Esophagus squamous epithelium (tissue), 4 donors: Measurements from ENCODE around the gene GGN.

Experiments
- CTCF ChIP-seq, 6 experiments: fragments of 450-650 bp in 4 of 6; fragments of 200-600 bp in 2 of 6; sonication (generic) in 2 of 6; IDR thresholded peaks; one replicate each; pipeline ENCODE4 v1.5.1; 2016 to 2019; ENCODE audit warnings: antibody characterized with exemption in 6 of 6, mild to moderate bottlenecking in 4 of 6, moderate library complexity in 4 of 6
- POLR2A ChIP-seq, 4 donors: fragments of 450-650 bp; IDR thresholded peaks; one replicate each; pipeline ENCODE4 v1.6.1; 2017; ENCODE audit warnings: antibody characterized with exemption in 4 of 4, mild to moderate bottlenecking in 4 of 4, moderate library complexity in 3 of 4

GRCh38 chr19:38399537-38399936 lies 11.7 kb upstream of the GGN start:
- no peak for TF ChIP-seq CTCF (IDR thresholded peaks at IDR 0.05)
- no peak for TF ChIP-seq POLR2A (IDR thresholded peaks at IDR 0.05)
